OCI-LY7 (cell line): ENCODE results near the gene TLE3. TPM values are rescaled to one million over a fixed set of nuclear protein-coding genes. Genes with fewer than 3 reads are reported as not detected.

Experiments
- BruUV-seq: library from RNA; stranded (reverse); fragments of 400-500 nt; replicated peaks from 2 replicates; lab custom pipeline; 2021; lab: Mats Ljungman, UMichigan
- CTCF ChIA-PET: fragments of 300-600 bp; sonication (Branson Sonifier 250); formaldehyde crosslinking; loops from one replicate; lab custom pipeline; 2022; ENCODE audit warnings: antibody characterized with exemption; ENCODE audit not compliant: unreplicated experiment; lab: Charles Lee
- POLR2A ChIA-PET: fragments of 300-600 bp; sonication (Branson Sonifier 250); formaldehyde crosslinking; loops from one replicate; lab custom pipeline; 2022; ENCODE audit warnings: antibody characterized with exemption; lab: Charles Lee
- DNase-seq: peaks from one replicate; pipeline ENCODE4 v3.0.0-alpha.2; 2015; ENCODE audit warnings: low spot score
- H2AFZ ChIP-seq: fragments of 200-600 bp; sonication (generic), shearing (Covaris generic); 2 replicates; pipeline ENCODE4 v1.6.1; 2014; ENCODE audit warnings: mild to moderate bottlenecking, antibody characterized with exemption, low read length, moderate library complexity
- H3K27ac ChIP-seq: fragments of 200-600 bp; sonication (generic); 2 replicates; pipeline ENCODE4 v1.5.1; 2014; ENCODE audit warnings: mixed run types, low read depth, mild to moderate bottlenecking, moderate library complexity, low read length, inconsistent platforms; ENCODE audit not compliant: poor library complexity, severe bottlenecking
- H3K36me3 ChIP-seq: fragments of 200-600 bp; sonication (generic); 2 replicates; pipeline ENCODE4 v1.6.1; 2014; ENCODE audit warnings: mild to moderate bottlenecking, antibody characterized with exemption, low read length, moderate library complexity, mixed read lengths; ENCODE audit not compliant: insufficient read depth
- H3K4me1 ChIP-seq: fragments of 200-600 bp; sonication (generic); 2 replicates; pipeline ENCODE4 v1.5.1; 2014; ENCODE audit warnings: mild to moderate bottlenecking, low read length; ENCODE audit not compliant: insufficient read depth, poor library complexity, severe bottlenecking
- H3K4me2 ChIP-seq: fragments of 200-600 bp; sonication (generic); 2 replicates; pipeline ENCODE4 v1.6.1; 2014; ENCODE audit warnings: mild to moderate bottlenecking, low read length
- H3K4me3 ChIP-seq: fragments of 200-600 bp; sonication (generic); 2 replicates; pipeline ENCODE4 v1.5.1; 2014; ENCODE audit warnings: mild to moderate bottlenecking, low read depth, low read length; ENCODE audit not compliant: poor library complexity, severe bottlenecking
- H3K79me2 ChIP-seq: fragments of 200-600 bp; sonication (generic); 2 replicates; pipeline ENCODE4 v1.6.1; 2016; ENCODE audit warnings: low read depth, mild to moderate bottlenecking, low read length, moderate library complexity, mixed read lengths; ENCODE audit not compliant: insufficient read depth
- H3K9me2 ChIP-seq: fragments of 200-600 bp; sonication (generic); 2 replicates; pipeline ENCODE4 v1.6.1; 2016; ENCODE audit warnings: mild to moderate bottlenecking, low read length, mixed read lengths; ENCODE audit not compliant: insufficient read depth
- H3K9me3 ChIP-seq: fragments of 200-600 bp; sonication (generic); 2 replicates; pipeline ENCODE4 v1.6.1; 2014; ENCODE audit warnings: mild to moderate bottlenecking, mixed run types, low read length, mixed read lengths
- H4K20me1 ChIP-seq: fragments of 200-600 bp; sonication (generic); 2 replicates; pipeline ENCODE4 v1.6.1; 2014; ENCODE audit warnings: mild to moderate bottlenecking, antibody characterized with exemption, low read length, moderate library complexity, mixed read lengths; ENCODE audit not compliant: insufficient read depth
- EZH2phosphoT487 ChIP-seq: fragments of 200-600 bp; sonication (generic); IDR thresholded peaks from 2 replicates; pipeline ENCODE4 v1.6.1; 2018; ENCODE audit warnings: low read depth, borderline replicate concordance, mild to moderate bottlenecking, mixed run types, antibody characterized with exemption, low read length, moderate library complexity, mixed read lengths
- intact Hi-C: fragments of 100-400 bp; cut with micrococcal nuclease; formaldehyde crosslinking; loops from one replicate; pipeline ENCODE4 v1.10.0; 2022; ENCODE audit not compliant: unreplicated experiment
- total RNA-seq, 2 experiments: library from RNA; depleted of rRNA in 1 of 2; stranded (reverse); fragments of >200 nt in 1 of 2; shearing (Covaris generic) in 1 of 2; gene quantifications; 2 replicates each; pipeline ENCODE4 v1.2.3, GENCODE V29; 2014 to 2022
- TF ChIP-seq, protein P1 (sequence below): fragments of 200-600 bp; sonication (generic); conservative IDR thresholded peaks from 2 replicates; pipeline ENCODE4 v1.5.1; 2014; ENCODE audit warnings: mild to moderate bottlenecking, antibody characterized with exemption, low read length, moderate library complexity, mixed read lengths

TLE3 gene
- total RNA-seq, 2 experiments from 2014 or later = 31.9 to 37.9 TPM

DNA sequence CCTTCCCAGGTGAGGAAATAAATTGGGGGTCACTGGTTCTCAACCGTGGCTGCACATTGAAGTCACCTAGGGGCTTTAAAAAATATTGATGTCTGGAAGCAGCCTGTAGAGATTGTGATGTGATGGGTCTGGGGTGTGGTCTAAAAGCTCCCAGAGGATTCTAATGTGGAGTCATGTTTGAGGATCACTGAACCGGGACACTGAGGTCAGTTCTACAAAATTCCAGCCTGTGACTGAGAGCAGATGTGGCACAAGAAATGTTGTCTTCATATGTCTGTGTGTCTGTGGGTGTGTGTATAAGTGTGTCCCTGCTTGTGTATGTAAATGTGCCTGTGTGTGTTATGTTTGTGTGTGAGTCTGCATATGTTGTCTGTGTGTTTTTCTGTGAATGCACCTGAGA is 79.9 kb downstream of the TLE3 start:
- Histone ChIP-seq H3K4me2 (peak overlapping the region; percentile 72), H3K4me1 (peaks cover 78% of the 10 kb centered on the region), H2AFZ (no peak overlapping the region), H3K27ac (no peak overlapping the region), H4K20me1 (no peaks in the 10 kb centered on the region), H3K9me2 (no peaks in the 10 kb centered on the region), H3K9me3 (peaks cover 3% of the 10 kb centered on the region; the same call in 1 of the 2 replicates), H3K36me3 (no peaks in the 10 kb centered on the region; the same call in 1 of the 2 replicates), H3K4me3 (no peak overlapping the region), H3K79me2 (no peaks in the 10 kb centered on the region)
- POLR2A ChIA-PET = interaction anchor here (1.3 kb wide), 1 partner anchor 38 kb away, joined by 3 read pairs; no protein-coding TSS in a partner anchor
- intact Hi-C loops = no loop called here
- no TSS peak for BruUV-seq
- CTCF ChIA-PET = no interaction called here
- TF ChIP-seq, protein P1, sequence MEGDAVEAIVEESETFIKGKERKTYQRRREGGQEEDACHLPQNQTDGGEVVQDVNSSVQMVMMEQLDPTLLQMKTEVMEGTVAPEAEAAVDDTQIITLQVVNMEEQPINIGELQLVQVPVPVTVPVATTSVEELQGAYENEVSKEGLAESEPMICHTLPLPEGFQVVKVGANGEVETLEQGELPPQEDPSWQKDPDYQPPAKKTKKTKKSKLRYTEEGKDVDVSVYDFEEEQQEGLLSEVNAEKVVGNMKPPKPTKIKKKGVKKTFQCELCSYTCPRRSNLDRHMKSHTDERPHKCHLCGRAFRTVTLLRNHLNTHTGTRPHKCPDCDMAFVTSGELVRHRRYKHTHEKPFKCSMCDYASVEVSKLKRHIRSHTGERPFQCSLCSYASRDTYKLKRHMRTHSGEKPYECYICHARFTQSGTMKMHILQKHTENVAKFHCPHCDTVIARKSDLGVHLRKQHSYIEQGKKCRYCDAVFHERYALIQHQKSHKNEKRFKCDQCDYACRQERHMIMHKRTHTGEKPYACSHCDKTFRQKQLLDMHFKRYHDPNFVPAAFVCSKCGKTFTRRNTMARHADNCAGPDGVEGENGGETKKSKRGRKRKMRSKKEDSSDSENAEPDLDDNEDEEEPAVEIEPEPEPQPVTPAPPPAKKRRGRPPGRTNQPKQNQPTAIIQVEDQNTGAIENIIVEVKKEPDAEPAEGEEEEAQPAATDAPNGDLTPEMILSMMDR = no peak
- TF ChIP-seq EZH2phosphoT487 = no peak
- DNase-seq = no peak

DNA sequence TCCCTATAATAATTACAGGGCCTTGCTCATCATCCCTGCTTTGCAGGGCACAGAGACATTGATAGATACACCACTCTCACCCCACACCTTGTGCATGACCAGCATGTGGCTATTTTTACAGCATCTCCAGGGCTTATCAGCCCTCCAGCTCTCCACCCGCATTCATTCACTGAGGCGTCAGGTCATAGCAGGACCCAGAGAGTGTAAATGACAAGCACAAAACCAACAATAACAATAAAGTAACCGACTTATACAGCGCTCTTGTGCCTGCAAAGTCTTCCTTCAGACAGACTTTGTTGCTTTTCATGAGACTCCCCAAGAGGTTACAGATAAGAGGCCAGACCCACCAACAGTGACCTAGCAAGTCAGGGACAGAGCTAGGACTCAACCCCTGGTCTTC is 80.7 kb downstream of the TLE3 start:
- CTCF ChIA-PET = no interaction called here
- H3K36me3 ChIP-seq = no peaks in the 10 kb centered on the region; the same call in 1 of the 2 replicates
- H3K27ac ChIP-seq = peak overlapping the region; percentile 81
- H3K4me3 ChIP-seq = peak overlapping the region; percentile 28
- no TSS peak for BruUV-seq
- peaks cover under 1% of the 10 kb centered on the region; the same call in 1 of the 2 replicates for H3K9me3 ChIP-seq
- H3K79me2 ChIP-seq = no peaks in the 10 kb centered on the region
- TF ChIP-seq, protein P1 = no peak
- no peak for TF ChIP-seq EZH2phosphoT487
- POLR2A ChIA-PET = no interaction called here
- H3K4me1 ChIP-seq = peaks cover 80% of the 10 kb centered on the region
- no peak for DNase-seq
- intact Hi-C loops = no loop called here
- H3K9me2 ChIP-seq = no peaks in the 10 kb centered on the region
- H3K4me2 ChIP-seq = peak overlapping the region; percentile 72
- H2AFZ ChIP-seq = peak overlapping the region; percentile 53; the same call in 1 of the 2 replicates
- H4K20me1 ChIP-seq = no peaks in the 10 kb centered on the region

DNA sequence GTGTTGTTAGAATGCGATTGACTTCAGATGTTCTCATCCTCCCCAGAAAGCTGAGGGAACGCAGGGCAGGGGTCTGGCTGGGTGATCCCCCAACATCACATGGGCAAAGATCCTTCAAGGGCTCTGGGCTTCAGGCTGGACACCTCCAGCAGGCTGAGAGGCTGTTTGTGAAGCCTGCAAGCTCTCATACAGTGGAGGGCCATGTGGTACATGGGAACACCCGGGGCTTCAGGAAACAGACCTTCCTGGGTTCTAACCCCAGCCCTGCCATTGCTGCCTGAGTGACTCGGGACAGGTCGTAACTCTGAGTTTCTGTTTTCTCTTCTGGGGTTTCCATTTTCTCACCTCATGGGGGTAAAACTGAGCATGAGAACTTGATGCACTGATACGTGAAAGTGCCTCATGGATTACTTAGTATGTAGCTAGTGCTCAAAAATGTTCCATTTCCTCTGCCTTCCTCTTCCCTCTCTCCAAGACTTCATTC is 81.2 kb downstream of the TLE3 start:
- POLR2A ChIA-PET = interaction anchor here (1.1 kb wide), 1 partner anchor 20 kb away, joined by 4 read pairs; no protein-coding TSS in a partner anchor
- peak overlapping the region; percentile 28 for H3K4me3 ChIP-seq
- no peaks in the 10 kb centered on the region for H3K9me2 ChIP-seq
- H3K4me1 ChIP-seq = peaks cover 85% of the 10 kb centered on the region
- H3K9me3 ChIP-seq = no peaks in the 10 kb centered on the region
- no peaks in the 10 kb centered on the region for H4K20me1 ChIP-seq
- intact Hi-C loops = no loop called here
- peak overlapping the region; percentile 53 for H2AFZ ChIP-seq
- DNase-seq = peak; percentile 42
- peak overlapping the region; percentile 81 for H3K27ac ChIP-seq
- no peaks in the 10 kb centered on the region for H3K79me2 ChIP-seq
- BruUV-seq = no TSS peak
- no peak for TF ChIP-seq EZH2phosphoT487
- TF ChIP-seq, protein P1 = no peak
- no peaks in the 10 kb centered on the region for H3K36me3 ChIP-seq
- CTCF ChIA-PET = no interaction called here
- H3K4me2 ChIP-seq = peak overlapping the region; percentile 72
